Measurements from ENCODE around the gene SV2A.
A peak's percentile ranks its signal among the peaks of the same experiment; 100 is the strongest.

SV2A gene

DNA sequence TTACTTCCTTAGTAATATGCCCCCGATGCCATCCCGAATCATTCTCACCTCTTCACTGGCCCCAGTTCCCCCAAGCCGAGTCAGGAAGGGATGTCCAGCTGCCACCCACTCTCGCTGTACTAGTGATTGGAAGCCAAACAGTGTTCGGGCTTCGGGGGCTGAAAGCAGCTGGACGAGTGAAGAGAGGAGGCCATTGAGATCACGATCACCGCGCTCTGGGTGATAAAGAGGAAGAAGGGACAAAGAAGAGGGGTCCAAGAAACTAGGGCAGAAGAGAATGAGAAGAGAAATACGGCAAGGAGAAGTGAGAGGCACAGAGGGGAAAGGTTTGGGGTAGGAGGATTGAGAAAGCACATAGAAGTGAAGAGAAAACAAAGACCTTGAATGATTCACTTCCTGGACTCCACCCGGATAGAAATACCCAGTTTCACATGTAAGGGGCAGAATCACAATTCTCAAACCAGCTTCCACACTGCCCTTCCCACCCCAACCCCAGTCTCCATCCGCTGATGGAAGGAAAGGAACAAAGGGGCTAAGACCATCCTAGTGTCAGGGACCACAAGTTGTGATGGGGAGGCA, 13.7 kb upstream of the SV2A start:
- no peak for DNase-seq

DNA sequence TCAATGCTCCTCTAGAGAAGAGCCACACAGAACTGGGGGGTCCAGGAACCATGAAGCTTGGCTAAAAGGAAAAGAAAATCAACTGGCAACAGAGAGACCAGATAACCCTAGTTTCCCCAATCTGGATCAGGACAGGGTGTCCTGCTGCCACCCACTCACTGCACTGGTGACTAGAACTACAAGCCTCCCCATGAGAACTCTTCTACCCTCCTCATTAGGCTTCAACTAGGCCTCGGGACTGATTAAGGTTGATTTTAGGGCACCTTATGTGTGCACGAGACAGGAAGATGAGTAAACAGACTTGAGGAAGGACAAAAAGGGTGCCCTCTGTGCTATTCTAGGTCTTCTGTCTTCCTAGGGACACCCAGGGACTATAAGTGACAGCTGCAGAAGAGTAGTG, 12.2 kb upstream of the SV2A start:
- DNase-seq: no peak

DNA sequence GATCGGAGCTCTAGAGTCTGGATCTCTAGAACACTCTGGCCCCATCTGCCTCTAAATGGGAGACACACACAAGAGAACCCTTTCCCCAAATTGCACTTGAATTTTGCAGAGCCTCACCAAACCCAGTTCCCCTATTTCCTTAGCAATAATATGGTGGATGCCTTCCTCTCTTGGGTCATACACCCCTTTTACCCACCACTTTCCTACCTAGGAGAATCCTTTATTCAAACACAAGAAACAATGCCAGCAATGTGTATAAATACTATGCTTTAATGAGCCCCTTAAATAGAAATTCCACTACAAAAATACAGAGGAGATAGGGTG, 10.7 kb upstream of the SV2A start:
- DNase-seq: no peak

DNA sequence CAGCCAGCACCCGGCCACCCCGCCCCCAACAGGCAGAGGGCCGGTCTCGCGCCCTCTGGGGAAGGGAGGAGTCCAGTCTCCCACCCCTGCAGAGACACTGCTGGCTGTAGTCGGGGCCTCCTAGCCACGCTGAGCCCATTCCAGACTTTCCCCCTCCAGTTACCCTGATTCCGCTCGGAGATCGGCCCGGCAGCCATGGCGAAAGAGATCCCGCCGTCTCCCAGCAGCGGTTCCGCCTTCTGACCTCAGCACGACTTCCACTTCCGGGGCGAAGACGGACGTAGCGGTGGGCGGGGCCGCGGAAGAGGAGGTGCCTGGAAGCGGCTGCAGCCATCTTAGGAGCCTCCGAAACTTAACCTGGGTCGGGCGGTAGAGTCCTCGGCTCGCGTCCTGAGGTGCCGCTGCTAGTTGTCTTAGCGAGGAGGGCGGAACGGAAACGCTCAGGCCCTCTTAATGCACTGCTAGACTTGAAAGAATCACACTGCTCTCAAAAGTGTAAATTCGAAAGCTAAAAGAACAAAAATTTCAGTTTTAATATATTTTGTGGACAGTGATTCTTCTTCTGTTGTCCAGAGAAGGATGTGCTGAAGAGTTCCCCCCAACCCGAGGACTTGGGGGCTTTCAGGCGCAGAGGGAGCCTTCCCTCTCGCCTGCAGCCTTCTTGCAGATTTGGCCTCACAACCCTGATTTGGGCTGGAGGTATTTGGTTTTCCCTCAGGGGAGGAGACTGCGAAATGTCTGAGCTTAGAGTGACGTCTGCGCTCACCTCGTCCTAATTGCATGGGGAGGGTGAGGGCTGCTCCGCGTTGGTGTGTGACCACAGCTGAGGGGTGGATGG, 10.1 kb upstream of the SV2A start, which contains the start of gene SF3B4:
SF3B4 (minus strand) TSS at position 241 of the 838 bp plus-strand sequence; CDS start at position 197, 44 bp downstream.
- DNase-seq: peak; percentile 43 to 98 (median 92)

DNA sequence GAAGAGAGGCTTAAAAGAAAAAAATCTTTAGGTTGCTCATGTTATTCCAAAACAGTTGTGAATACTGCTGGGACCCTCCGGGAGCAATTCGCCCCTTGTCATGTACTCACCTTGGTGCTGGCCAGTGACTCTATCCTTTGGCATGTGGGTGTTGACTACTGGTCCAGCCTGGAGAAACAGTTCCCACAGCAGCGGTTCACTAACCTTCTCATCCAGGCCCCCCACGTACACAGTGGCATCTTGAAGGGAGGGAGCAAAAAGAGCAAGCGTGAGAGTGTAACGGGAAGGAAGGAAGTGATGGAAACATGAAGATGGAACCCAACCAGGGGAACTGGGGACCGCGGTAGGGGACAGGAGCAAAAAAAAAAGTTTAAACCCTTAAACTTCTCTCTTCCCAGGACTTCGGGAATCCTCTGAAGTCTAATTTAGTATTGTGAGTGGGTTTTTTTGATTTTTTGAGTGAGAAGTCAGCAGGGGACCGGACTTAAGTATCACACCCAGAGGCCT, 9.5 kb upstream of the SV2A start:
- no peak for DNase-seq

DNA sequence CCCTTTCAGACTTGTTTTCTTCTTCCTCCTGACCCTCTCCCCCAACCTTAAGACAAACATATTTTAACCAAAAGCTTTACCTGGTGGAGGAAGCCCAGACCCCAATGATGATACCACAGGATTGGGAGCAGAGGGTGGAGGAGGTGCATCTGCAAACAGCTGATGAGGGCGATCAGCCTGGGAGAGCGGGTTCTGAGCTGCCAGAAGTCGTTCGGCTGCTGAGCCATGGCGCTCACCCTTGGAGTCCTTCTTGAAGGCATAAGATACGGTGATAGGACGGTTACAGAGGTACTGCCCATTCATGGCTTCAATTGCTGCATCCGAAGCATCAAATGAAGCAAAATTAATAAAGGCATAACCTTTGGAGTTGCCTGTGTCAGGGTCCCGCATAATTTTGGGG, 8.7 kb upstream of the SV2A start:
- DNase-seq: no peak

DNA sequence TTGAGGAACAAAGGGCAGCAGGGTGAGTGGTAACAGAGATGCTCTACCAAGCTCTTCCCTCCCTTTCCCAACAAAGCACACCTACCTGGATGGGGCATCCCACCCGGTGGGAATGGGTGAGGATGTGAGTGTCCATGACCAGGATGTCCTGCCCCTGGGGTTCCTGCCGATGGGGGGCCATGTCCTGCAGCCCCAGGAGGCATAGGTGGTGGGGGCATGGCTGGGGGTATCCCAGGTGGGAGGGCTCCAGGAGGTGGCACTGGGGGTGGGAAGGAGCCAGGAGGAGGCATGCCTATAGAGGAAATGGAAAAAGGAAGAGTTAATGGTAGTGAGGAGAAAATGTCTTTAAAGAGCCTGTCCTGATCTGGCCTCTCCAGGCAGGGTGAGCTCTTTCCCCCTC, 8.1 kb upstream of the SV2A start:
- DNase-seq: no peak

DNA sequence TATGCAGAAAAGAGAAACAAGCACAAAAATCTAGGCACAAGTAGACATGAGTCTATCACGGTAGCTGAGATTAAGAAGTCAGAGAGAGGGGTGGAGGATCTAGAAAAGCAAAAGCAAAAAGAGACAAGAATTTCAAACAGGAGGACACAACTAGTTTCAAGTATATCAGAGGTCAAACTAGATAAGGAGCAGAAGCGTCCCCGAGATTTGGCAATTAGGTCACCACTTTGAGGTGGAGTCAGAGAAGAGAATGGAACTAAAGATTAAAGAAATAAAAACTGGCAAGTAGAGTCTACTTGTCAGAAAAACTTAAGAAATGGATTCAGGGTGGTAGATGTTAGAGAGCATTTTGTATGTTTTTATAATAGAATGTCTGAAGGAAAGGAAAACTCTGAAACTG, 7.7 kb upstream of the SV2A start:
- no peak for DNase-seq

DNA sequence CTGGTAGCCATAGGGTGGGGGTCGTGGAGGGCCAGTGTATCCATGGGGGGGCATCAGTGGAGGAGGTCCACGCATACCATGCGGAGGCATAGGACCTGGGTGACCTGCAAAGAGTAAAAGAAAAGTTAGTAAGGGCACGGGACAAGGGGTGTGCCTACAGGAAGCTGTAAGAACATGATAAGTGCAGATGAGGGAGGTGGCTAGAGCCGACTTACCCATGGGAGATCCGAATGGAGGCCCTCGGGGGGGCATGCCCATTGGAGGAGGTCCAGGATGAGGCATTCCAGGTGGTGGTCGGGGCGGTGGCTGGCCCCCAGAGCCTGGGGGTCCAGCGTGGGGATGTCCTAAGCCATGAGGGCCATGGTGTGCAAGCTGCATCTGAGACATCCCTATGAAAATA, 6.0 kb upstream of the SV2A start:
- DNase-seq: no peak

DNA sequence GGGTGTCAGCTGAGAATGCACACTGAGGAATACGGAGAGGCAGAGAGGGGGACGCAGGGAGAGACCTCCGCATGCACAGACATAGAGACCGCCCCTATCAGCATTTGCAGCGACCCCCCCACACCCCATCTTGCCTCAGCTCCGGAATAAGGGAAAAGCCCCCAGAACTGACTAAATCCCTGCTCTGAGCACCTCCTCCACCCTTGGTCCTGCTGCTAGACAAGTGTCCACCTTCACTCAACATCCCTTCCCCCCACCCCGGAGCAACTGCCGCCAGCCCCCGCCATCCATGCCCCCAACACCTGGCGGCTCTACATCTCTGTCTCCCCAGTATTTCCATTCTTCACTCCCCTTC, 769 bp downstream of the SV2A start:
- DNase-seq: peak in 1 of 56 donors; percentile 3

DNA sequence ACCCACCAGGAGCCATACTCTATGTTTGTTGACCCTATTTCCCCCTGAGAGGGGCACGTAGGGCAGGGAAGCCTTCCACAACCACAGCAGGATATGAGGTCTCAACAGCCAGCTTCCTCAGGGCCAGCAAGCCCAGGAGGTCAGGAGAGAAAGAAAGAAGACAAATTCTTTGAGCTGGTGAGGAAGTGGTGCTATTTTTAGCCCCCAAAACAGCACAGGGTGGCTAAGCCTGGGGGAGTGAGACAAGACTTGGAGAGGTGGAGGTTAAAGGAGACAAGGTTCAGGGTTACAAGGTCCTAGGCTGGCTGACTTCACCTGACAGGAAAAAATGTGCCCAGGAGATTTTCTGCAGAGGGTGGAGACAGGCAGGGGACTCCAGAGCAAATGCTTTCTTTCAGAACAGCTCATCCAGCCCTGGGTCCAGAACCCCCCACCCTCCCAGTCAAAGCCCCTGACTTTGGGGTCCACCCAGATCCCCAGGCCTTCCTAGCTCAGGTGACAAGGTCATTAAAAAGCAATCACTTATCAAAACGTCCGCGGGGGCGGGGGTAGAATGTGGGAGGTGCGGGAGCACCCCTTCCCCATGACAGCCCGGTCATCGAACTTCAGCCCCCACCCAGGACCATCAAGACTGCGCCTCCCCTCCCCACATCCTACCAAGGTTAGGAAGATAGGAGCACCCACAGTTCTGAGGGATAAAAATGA, 1.3 kb downstream of the SV2A start:
- peak in 1 of 56 donors; percentile 29 for DNase-seq

DNA sequence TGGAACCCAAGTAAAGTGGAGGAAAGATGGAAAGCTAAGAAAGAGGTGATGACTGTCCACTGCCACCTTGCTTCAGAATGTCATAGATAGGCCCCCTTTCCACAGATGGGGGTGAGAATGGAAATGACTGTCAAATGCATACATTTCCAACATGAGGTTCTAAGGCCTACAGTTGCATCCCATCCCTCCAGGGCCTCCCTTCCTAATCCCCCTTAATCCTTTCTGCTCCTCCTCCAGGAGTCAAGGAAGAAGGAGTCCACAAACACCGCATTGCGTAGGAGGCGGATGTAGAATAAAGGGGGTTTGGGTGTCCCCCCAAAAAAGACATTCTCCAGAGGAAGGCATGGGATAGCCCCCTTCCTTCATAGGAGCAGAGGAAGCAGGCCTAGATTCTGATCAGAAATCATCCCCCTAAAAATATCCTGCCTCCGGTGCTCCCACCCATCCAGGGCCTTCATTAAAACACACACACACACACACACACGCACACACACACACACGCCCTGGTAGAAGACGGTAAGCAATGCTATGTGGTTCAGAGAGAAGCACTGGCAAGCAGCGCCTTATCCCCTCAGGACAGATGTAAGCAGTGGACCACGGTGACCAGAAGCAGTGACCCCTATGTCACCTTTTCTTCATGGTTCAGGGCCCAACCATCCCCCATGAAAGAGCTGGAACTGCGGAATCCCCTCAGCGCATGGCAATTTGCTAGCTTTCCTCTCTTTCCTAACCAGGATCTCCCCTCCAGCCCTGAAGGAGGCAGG, 2.0 kb downstream of the SV2A start:
- peak in 3 of 56 donors; percentile 5 to 14 (median 12) for DNase-seq

DNA sequence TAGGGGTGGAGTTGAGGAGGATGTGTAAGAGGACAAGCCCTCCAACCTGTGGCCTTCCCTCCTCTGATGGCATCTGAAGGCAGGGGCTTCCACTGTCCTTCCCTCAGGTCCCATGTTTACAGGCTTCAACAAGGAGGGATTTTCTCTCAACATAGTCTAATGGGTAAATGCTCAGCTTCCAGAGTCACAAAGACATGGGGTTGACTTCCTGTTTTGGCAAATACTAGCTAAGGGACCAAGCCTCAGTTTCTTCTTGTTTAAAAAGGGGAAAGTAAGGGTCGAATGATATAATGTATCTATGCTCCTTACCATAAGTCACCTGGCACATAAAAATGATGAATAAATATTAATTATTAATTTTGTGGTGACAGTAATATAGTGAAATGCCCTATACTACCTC, 3.1 kb downstream of the SV2A start:
- no peak for DNase-seq

DNA sequence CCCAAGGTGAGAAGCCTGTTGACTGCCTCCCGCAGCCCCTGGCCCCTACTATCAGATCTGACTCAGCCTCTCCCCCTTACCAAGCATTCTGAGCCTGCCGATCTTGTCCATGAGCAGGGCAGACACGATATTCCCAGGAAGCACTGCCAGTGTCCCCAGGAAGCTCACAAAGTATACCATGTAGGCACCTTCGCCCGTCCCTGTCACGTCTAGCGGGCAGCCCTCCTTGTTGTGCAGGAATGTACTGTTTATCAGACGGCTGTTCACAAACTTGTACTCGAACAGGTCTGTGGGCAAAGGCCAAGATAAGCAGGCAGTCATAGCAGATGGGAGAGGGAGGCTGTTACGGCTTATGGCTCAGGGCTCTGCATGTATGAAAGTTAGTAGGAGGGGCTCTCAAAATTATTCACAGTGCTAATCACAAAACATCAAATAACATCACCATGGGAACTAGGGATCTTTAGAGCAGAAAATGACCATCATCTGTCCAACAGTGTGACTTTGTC, 11.0 kb downstream of the SV2A start:
- DNase-seq: no peak

DNA sequence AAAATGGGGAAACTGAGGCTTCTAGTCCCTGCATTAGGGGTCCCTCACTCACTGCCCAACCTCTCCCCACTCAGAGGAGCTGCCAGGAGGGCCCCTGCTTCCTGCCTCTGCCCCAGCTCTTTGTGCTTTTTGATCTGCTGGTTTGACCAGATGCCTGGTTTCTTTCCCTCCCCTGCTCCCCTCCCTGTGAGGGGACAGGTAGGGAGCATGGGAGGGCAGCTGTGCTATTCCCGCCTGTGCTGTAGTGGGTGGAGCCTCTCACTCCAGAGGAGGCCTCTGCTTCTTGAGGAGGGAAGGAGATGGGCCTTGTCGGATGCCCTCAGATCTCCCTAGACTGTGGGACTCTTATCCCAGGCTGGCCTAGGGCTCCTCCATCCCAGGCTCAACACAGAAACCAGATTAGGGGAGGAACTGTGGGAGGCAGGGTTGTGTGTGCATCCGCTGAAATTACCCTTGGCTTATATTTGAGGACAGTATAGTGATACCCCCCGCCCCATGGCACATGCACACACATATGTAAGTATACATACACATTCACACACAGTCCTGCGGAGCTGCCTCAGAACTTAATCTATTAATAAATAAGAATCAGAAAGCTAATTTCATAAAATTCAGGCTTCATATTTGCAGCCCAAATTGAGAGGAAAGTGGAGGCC, 13.7 kb downstream of the SV2A start:
- no peak for DNase-seq

DNA sequence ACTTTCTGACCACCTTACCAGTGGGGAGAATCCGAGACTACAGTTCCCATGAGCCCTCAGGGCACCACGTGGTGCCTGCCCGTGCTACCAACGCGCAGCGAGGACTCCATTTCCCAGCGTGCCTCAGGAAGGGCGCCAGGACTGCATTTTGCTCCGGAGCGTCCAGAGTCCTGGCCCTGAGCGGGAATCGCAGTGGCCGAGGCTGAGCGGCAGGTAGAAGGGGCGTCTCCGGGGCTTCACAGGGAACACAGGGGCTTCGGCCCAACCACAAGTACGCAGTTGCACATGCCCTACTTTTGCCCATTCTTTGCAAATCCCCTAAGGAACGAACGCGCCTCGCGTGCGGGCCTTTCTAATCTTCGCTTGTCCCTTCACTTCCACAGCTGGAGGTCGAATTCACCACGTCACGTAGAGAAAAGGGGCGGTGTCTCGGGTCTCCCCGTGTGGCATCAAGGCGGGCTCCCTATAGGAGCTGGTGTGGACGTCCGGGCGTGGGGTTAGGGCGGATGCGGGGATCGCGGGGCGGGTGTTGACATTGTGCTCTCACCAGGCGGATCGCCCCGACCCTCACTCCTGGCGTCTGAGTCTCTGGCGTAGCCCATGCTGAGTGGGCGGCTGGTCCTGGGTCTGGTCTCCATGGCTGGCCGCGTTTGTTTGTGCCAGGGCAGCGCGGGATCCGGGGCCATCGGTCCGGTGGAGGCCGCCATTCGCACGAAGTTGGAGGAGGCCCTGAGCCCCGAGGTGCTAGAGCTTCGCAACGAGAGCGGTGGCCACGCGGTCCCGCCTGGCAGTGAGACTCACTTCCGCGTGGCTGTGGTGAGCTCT, 18.0 kb downstream of the SV2A start, which contains the start of gene BOLA1:
BOLA1 (plus strand) TSS at position 109 of the 825 bp plus-strand sequence; CDS start at position 601, 492 bp downstream.
- peak; percentile 37 to 97 (median 88) for DNase-seq

DNA sequence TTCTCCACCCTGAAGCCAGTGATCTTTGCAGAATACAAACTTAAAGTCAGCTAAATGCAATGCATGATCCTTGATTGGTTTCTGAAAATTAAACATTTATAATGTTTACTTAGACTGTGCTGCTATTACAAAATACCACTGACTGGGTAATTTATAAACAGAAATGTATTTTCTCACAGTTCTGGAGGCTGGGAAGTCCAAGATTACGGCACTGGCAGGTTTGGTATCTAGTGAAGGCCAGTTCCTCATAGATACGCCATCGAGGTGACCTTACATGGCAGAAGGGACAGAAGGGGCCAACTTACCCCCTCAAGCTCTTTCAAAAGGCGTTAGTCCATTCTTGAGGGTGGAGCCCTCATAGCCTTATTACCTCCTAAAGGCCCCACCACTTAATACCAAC, 21.1 kb downstream of the SV2A start:
- no peak for DNase-seq

DNA sequence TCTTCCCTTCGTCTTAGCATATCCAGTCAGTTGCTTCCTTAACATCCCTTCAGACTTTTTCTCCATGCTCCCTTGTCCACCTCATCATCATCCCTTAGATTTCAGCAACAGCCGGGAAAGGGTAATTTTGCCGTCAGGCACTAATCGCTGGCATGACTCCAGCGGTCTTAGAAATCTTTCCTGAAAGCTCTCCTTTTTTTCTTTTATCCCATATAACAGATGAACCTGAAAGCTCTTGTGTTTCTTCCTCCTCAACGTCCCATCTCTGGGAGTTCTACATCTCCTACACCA, 28.7 kb downstream of the SV2A start:
- DNase-seq: peak in 8 of 56 donors; percentile 13 to 42 (median 20)

DNA sequence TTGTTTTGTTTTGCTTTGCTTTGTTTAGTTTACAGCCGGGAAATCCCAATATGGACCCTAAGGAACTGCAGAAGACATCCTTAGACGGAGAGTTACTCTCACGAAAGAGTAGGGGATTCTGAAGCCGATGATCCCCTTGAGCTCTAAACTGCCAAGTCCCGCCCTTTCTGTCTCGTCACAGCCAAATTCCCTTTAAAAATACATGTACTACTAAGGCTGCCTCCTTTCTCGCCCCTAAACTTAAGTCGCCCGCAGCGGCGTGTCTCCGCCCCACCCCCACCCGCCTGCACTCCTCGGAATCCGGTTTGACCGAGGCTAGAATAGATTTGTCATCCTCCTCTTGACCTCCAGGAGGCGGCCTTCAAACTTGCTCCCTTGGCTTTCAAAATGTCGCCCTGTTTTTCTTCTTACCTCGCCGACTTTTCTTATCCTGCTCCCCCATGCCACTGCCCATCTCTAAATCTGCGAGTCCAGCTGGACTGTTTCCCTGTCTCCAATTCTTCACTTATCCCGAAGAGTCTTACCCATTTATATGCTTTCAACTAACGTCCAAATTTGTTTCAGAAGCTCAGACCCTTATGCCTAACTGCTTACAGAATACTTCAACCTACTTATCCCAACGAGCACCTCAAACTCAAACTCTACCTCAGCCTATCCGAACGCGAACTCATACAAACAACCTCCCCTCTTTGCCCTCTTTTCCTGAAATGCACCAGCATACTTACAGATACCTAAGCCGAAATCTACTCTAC, 29.2 kb downstream of the SV2A start:
- DNase-seq: peak in 54 of 56 donors; percentile 9 to 91 (median 67)
